HuH-7.5 (cell line): ENCODE data around the gene BICD2.
"Not testable (repeated sequence)": the region's sequence is repeated elsewhere in the genome, so short reads cannot be mapped to it uniquely, and the experiment has no call there.

ENCODE experiments used
- DNase-seq: peaks from one replicate; pipeline ENCODE4 v3.0.0; 2011; ENCODE audit warnings: low spot score

Gene BICD2

GRCh38 chr9:92764381-92764987 is at the start of gene BICD2:
BICD2 (minus strand) TSS chr9:92764833; CDS start chr9:92764744, 89 bp downstream.
- DNase-seq = no peak

DNA sequence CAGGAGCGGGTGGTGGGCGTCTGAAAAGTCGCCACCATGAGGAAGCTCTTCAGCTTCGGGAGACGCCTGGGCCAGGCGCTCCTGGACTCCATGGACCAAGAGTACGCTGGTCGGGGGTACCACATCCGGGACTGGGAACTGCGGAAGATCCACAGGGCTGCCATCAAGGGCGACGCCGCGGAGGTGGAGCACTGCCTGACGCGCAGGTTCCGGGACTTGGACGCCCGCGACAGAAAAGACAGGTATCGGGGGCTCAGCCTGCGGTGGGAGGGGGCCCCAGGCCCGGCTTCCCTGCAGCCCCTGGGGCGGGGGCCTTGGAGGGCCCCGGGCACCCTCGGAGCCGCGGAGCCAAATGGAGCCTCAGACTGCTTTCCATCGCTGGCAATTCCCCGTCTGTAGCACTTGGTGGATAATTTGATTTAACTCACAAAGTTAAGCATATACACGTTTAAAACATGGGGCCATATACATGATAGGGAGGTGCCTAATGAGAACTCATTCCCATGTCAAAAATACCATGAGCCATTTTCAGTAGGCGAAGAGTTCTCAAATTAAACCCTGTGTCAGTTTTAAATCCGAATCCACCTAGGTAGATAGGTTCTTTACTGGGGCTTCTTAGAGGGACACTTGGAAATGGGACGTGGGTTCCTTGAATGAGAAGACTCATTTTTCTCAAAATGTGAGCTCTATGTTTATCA is 45.1 kb upstream of the BICD2 start:
- not testable (repeated sequence) for DNase-seq

GRCh38 chr9:92808726-92809451 is 44.3 kb upstream of the BICD2 start:
- peak; percentile 50 for DNase-seq

GRCh38 chr9:92807757-92808725 is 43.4 kb upstream of the BICD2 start:
- DNase-seq = no peak

GRCh38 chr9:92807031-92807756 is 42.6 kb upstream of the BICD2 start:
- no peak for DNase-seq

GRCh38 chr9:92804727-92805126 is 40.1 kb upstream of the BICD2 start:
- no peak for DNase-seq

GRCh38 chr9:92798358-92798757 is 33.7 kb upstream of the BICD2 start:
- DNase-seq = no peak

GRCh38 chr9:92796337-92796804 is 31.7 kb upstream of the BICD2 start:
- DNase-seq = not testable (repeated sequence)

GRCh38 chr9:92795598-92796336 is 31.1 kb upstream of the BICD2 start:
- DNase-seq = no peak

DNA sequence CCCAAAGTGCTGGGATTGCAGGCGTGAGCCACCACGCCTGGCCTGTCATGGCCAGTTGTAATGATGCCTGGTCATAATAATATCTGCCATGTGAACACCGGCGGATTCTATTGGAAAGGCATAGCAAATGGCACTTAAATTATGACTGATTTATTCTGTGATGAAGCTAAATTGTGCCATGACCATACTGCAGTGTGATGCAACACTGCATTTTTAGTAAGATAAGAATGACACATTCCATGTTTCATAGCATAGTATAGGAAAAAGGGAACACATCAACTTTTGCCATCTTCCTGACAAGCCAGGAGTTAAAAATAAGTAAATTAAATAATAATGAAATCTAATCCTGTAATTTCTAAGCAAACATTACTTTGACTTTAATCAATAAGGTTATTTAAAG is 30.4 kb upstream of the BICD2 start:
- no peak for DNase-seq

DNA sequence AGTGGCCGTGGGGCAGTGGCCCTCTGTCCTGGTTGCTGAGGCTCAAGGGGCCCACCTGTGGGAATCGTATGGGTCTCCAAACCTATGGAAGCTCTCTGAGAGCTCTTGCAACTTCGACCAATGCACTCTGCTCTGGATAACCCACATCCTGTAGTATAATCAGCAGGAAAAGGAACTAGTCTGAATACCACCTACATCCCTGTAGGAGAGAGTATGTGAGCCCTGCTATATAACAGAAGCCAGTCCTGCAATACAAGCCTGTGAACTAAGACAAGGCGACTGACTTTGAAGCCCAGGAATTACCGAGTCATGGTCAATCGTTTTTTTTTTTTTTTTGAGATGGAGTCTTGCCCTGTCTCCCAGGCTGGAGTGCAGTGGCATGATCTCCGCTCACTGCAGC is 29.8 kb upstream of the BICD2 start:
- no peak for DNase-seq

- DNase-seq = peak; percentile 59
Measured at GRCh38 chr9:92790542-92791527, 26.2 kb upstream of the BICD2 start.

- no peak for DNase-seq
Measured at GRCh38 chr9:92786298-92786697, 21.7 kb upstream of the BICD2 start.

GRCh38 chr9:92781899-92782298 is 17.3 kb upstream of the BICD2 start:
- DNase-seq = no peak

DNA sequence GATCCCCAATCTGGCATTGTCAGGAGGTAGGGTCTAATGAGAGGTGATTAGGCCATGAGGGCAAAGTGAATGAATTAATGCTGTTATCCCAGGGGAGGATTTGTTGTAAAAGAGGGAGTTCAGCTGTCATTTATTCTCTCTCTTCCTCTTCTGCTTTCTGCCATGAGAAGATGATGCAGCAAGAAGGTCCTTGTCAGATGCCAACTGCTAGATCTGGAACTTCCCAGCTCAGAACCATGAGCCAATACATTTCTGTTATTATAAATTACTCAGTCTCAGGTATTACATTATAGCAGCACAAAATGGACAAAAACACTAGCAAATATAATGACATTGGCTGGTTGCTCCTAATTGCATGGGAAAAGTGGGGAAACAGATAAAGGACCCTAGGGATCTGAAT is 15.6 kb upstream of the BICD2 start:
- no peak for DNase-seq

- no peak for DNase-seq
Measured at GRCh38 chr9:92775466-92775865, 10.8 kb upstream of the BICD2 start.

GRCh38 chr9:92774274-92774673 is 9.6 kb upstream of the BICD2 start:
- DNase-seq = no peak

- no peak for DNase-seq
Measured at GRCh38 chr9:92773810-92774209, 9.2 kb upstream of the BICD2 start.

DNA sequence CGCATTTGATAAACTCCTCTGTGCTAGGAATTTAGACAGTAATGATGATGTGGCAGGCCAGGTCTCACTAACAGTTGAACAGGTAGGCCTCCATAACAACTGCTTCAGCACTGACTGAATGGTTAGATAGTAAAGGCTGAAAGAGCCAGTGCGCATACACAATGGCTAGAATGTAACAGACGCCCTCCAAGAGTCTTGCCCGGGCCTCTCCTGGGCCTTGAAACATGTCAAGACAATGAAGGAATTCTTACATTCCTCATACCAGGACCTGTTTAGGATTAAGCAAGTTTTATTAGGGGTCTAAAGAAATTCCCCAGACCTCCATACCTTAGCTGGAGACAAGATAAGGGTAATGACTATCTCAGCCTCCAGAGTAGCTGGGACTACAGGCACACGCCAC is 6.7 kb upstream of the BICD2 start:
- DNase-seq = no peak
